ENCODE data around the gene ALLC. TPM values are rescaled to one million over a fixed set of nuclear protein-coding genes. Genes with fewer than 3 reads are reported as not detected.
A peak's percentile ranks its signal among the peaks of the same experiment; 100 is the strongest.

The ALLC gene
- total and polyA plus RNA-seq, 9 of the 15 experiments (the other 6 are each of a cell fraction or from before 2014, with no cell fraction given), result not detected

DNA sequence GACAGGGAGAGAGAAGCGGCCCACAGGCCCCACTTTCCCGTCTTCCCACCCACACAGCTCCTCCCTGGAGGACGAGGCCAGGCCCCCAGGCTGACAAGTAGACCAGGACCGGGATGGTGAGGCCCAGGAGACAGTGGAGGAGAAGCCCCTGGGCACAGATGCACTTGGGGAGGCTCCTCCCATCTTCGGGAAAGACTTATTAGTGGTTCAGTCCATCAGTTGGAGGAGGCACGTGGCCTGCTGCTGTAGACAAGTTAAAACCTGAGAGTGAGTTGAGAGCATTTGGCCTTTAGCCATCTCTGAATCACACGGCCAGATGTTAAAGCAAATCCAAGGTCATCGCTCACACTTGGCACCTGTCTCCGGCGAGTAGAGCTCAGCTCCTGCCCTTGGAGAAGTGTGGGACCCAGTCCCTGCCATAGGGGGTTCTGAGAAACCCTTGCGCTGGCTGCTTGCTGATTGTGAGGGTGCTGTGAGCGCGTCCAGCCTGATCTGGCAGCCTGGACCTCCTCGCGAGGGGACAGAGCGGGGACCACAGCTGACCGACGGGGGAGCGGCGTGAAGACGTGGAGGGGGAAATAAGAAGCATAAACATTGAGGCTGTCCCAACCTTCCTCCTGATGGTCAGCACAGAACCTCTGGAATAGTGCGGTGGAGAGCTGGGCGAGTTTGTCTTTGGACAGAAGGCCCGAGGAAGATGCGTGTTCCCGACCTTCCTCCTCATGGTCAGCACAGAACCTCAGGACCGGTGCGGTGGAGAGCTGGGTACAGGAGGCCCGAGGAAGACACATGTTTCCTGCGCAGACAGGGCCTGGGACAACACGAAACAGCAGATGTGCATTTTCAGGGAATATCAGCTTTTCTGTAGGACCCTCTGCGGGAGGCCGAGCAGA lies 24.7 kb upstream of the ALLC start:
- intact Hi-C loops (cut with micrococcal nuclease) (no loop called here), in situ Hi-C loops (cut with MboI) (no loop called here)
- BruUV-seq (replicated peaks), result no TSS peak
- Histone ChIP-seq H3K27ac (ENCODE audit: extremely low read depth, low read depth, low read length) (no peak overlapping the region), H3K4me3 (no peak overlapping the region), H3K27me3 (ENCODE audit: control insufficient read depth in 2 of 2, insufficient read depth in 2 of 2, low read length in 2 of 2) (peaks cover 50 to 71% of the 10 kb centered on the region in 2 experiments), H3K36me3 (ENCODE audit: control insufficient read depth, insufficient read depth, low read length) (no peaks in the 10 kb centered on the region), H2AFZ (ENCODE audit: low read depth, low read length) (no peak overlapping the region), H3K9me3 (replicated peaks; ENCODE audit: control insufficient read depth, insufficient read depth, low read depth, low read length) (0 out of 2 replicates have a peak, but pooled peaks cover 2% of the 10 kb centered on the region), H3K4me1 (replicated peaks in 1 of 2; ENCODE audit: control insufficient read depth in 2 of 2, insufficient read depth in 2 of 2, low read length in 2 of 2) (peaks cover 0 to 14% of the 10 kb centered on the region in 2 experiments; a peak in 2 of 5 replicates), H3K4me2 (ENCODE audit: insufficient read depth, low read length) (no peak overlapping the region), H3K9ac (ENCODE audit: insufficient read depth in 1 of 2, low read depth in 2 of 2, low read length in 2 of 2) (no peak overlapping the region), H3K79me2 (ENCODE audit: control insufficient read depth, insufficient read depth, low read length) (no peaks in the 10 kb centered on the region), H4K20me1 (replicated peaks; ENCODE audit: control insufficient read depth, insufficient read depth, low read length) (peaks cover 6% of the 10 kb centered on the region), H3K9me1 (ENCODE audit: control insufficient read depth, insufficient read depth, low read length) (no peaks in the 10 kb centered on the region)
- CTCF ChIA-PET (ENCODE audit: low intra/inter-chr PET ratio), result no interaction called here
- no peak for DNase-seq (ENCODE audit: extremely low read depth in 1 of 4, low spot score in 3 of 4)
- POLR2A ChIA-PET, result interaction anchor here (0.8 to 1.0 kb wide), 2 partner anchors 9 to 167 kb away, joined by 4 read pairs; no protein-coding TSS in a partner anchor
- no peak for ATAC-seq
- TF ChIP-seq, protein P1, sequence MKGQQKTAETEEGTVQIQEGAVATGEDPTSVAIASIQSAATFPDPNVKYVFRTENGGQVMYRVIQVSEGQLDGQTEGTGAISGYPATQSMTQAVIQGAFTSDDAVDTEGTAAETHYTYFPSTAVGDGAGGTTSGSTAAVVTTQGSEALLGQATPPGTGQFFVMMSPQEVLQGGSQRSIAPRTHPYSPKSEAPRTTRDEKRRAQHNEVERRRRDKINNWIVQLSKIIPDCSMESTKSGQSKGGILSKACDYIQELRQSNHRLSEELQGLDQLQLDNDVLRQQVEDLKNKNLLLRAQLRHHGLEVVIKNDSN (CRISPR knock-in tag; IDR thresholded peaks at IDR 0.05), result 0 out of 2 replicates have a peak, but pooled peaks have one; percentile 26
- TF ChIP-seq ZNF76 (CRISPR knock-in tag; IDR thresholded peaks at IDR 0.05; ENCODE audit: borderline replicate concordance), result no peak
- no peak for TF ChIP-seq ZKSCAN3 (CRISPR knock-in tag; IDR thresholded peaks at IDR 0.05)
- FAIRE-seq, result no peak
- 11% methylated on average over 32 of the region's 33 CpGs for WGBS (ENCODE audit: insufficient coverage, low coverage, missing lambda C conversion rate)

All from K562 (cell line).